GM23338 (cell line): ENCODE results near the gene MBD5.

ENCODE experiments used
- CTCF ChIP-seq, 2 experiments: fragments of 200-600 bp in 1 of 2; sonication (generic) in 1 of 2; conservative IDR thresholded peaks; 2 replicates each; pipeline versions ENCODE4 v1.5.1 to v1.6.1; 2016 to 2017; ENCODE audit warnings: antibody characterized with exemption in 2 of 2, low read depth in 2 of 2, mild to moderate bottlenecking in 2 of 2, moderate library complexity in 1 of 2
- EZH2 ChIP-seq: fragments of 200-600 bp; sonication (generic); IDR thresholded peaks from one replicate; pipeline ENCODE4 v1.8.0; 2017; ENCODE audit warnings: antibody characterized with exemption, mild to moderate bottlenecking, low read depth; ENCODE audit not compliant: unreplicated experiment
- EZH2phosphoT487 ChIP-seq: fragments of 200-600 bp; sonication (generic); IDR thresholded peaks from one replicate; pipeline ENCODE4 v1.8.1; 2018; ENCODE audit warnings: antibody characterized with exemption; ENCODE audit not compliant: unreplicated experiment
- JUNB ChIP-seq: IDR thresholded peaks from one replicate; pipeline ENCODE4 v1.6.1; 2016; ENCODE audit warnings: antibody characterized with exemption; ENCODE audit not compliant: unreplicated experiment
- POLR2AphosphoS5 ChIP-seq: IDR thresholded peaks from 2 replicates; pipeline ENCODE4 v1.6.1; 2016; ENCODE audit warnings: antibody characterized with exemption, low read depth
- ZNF114 ChIP-seq: fragments of 250-450 bp; sonication (Bioruptor Pico); IDR thresholded peaks from 2 replicates; pipeline ENCODE4 v1.5.0; 2020; ENCODE audit warnings: mild to moderate bottlenecking, moderate library complexity
- TF ChIP-seq, protein P1 (sequence below): IDR thresholded peaks from one replicate; pipeline ENCODE4 v1.6.1; 2018; ENCODE audit warnings: antibody characterized with exemption; ENCODE audit not compliant: unreplicated experiment
- TF ChIP-seq, protein P2 (sequence below): IDR thresholded peaks from 2 replicates; pipeline ENCODE4 v1.6.1; 2016; ENCODE audit warnings: antibody characterized with exemption

DNA sequence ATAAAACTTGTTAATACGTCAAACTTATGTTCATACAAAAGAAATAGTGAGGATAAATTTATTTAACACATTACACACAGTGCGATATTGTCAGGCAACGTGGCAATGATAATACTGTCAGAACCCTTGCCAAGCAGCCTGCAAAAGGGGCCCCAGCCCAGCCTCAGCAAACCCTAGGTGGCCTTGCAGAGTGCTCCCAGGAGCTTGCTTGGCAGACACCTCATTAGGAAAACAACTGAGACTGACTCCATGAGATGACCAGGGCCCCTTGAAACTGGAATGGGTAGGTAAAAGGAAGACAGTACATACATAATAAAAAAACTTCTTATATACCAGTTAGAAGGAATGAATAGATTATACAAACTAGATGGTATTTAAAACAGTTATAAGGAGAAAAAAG lies 487.1 kb downstream of the MBD5 start:
- TF ChIP-seq CTCF (conservative IDR thresholded peaks at IDR 0.05; ENCODE audit: low read depth in 2 of 2) (no peak), EZH2 (no peak), POLR2AphosphoS5 (no peak), ZNF114 (no peak), EZH2phosphoT487 (no peak), JUNB (no peak)
- TF ChIP-seq, protein P1, sequence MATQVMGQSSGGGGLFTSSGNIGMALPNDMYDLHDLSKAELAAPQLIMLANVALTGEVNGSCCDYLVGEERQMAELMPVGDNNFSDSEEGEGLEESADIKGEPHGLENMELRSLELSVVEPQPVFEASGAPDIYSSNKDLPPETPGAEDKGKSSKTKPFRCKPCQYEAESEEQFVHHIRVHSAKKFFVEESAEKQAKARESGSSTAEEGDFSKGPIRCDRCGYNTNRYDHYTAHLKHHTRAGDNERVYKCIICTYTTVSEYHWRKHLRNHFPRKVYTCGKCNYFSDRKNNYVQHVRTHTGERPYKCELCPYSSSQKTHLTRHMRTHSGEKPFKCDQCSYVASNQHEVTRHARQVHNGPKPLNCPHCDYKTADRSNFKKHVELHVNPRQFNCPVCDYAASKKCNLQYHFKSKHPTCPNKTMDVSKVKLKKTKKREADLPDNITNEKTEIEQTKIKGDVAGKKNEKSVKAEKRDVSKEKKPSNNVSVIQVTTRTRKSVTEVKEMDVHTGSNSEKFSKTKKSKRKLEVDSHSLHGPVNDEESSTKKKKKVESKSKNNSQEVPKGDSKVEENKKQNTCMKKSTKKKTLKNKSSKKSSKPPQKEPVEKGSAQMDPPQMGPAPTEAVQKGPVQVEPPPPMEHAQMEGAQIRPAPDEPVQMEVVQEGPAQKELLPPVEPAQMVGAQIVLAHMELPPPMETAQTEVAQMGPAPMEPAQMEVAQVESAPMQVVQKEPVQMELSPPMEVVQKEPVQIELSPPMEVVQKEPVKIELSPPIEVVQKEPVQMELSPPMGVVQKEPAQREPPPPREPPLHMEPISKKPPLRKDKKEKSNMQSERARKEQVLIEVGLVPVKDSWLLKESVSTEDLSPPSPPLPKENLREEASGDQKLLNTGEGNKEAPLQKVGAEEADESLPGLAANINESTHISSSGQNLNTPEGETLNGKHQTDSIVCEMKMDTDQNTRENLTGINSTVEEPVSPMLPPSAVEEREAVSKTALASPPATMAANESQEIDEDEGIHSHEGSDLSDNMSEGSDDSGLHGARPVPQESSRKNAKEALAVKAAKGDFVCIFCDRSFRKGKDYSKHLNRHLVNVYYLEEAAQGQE: no peak
- TF ChIP-seq, protein P2, sequence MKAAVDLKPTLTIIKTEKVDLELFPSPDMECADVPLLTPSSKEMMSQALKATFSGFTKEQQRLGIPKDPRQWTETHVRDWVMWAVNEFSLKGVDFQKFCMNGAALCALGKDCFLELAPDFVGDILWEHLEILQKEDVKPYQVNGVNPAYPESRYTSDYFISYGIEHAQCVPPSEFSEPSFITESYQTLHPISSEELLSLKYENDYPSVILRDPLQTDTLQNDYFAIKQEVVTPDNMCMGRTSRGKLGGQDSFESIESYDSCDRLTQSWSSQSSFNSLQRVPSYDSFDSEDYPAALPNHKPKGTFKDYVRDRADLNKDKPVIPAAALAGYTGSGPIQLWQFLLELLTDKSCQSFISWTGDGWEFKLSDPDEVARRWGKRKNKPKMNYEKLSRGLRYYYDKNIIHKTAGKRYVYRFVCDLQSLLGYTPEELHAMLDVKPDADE: no peak
